Measurements from ENCODE around the gene MYPN.
A peak's percentile ranks its signal among the peaks of the same experiment; 100 is the strongest.
"Not testable (repeated sequence)": the region's sequence is repeated elsewhere in the genome, so short reads cannot be mapped to it uniquely, and the experiment has no call there.

MYPN gene

GRCh38 chr10:68179016-68179415 lies 69.7 kb downstream of the MYPN start:
- DNase-seq, result no peak

GRCh38 chr10:68180490-68180889 lies 71.2 kb downstream of the MYPN start:
- no peak for DNase-seq

- no peak for DNase-seq
Observed at GRCh38 chr10:68184546-68184945, 75.3 kb downstream of the MYPN start.

GRCh38 chr10:68185085-68185484 lies 75.8 kb downstream of the MYPN start:
- DNase-seq, result no peak

- no peak for DNase-seq
Observed at GRCh38 chr10:68188835-68189234, 79.5 kb downstream of the MYPN start.

- DNase-seq, result no peak
Observed at GRCh38 chr10:68192113-68192512, 82.8 kb downstream of the MYPN start.

GRCh38 chr10:68194290-68194689 lies 85.0 kb downstream of the MYPN start:
- no peak for DNase-seq

- not testable (repeated sequence) for DNase-seq
Observed at GRCh38 chr10:68195776-68196175, 86.5 kb downstream of the MYPN start.

- no peak for DNase-seq
Observed at GRCh38 chr10:68196701-68197100, 87.4 kb downstream of the MYPN start.

GRCh38 chr10:68202960-68203353 lies 93.7 kb downstream of the MYPN start:
- DNase-seq, result no peak

- peak; percentile 28 for DNase-seq
Observed at GRCh38 chr10:68208424-68209042, 99.2 kb downstream of the MYPN start.

- DNase-seq, result no peak
Observed at GRCh38 chr10:68211669-68212068, 102.4 kb downstream of the MYPN start.

- no peak for DNase-seq
Observed at GRCh38 chr10:68212721-68213352, 103.5 kb downstream of the MYPN start.

- no peak for DNase-seq
Observed at GRCh38 chr10:68218786-68219185, 109.5 kb downstream of the MYPN start.

GRCh38 chr10:68221196-68221595 lies 111.9 kb downstream of the MYPN start:
- DNase-seq, result no peak

- no peak for DNase-seq
Observed at GRCh38 chr10:68222391-68222790, 113.1 kb downstream of the MYPN start.

GRCh38 chr10:68223535-68224165 lies 114.4 kb downstream of the MYPN start:
- DNase-seq, result no peak

GRCh38 chr10:68224810-68225209 lies 115.5 kb downstream of the MYPN start:
- DNase-seq, result no peak

- no peak for DNase-seq
Observed at GRCh38 chr10:68230268-68230667, 121.0 kb downstream of the MYPN start.

- peak; percentile 39 for DNase-seq
Observed at GRCh38 chr10:68231106-68231816, 122.0 kb downstream of the MYPN start.

GRCh38 chr10:68231817-68232251 lies 122.5 kb downstream of the MYPN start, which contains the start of gene ATOH7:
TSS of gene ATOH7 (minus strand) at chr10:68232113. CDS start at chr10:68231677, 436 bp downstream.
- DNase-seq, result no peak

- no peak for DNase-seq
Observed at GRCh38 chr10:68233046-68233445, 123.8 kb downstream of the MYPN start.

GRCh38 chr10:68235111-68235510 lies 125.8 kb downstream of the MYPN start:
- no peak for DNase-seq

GRCh38 chr10:68235581-68235980 lies 126.3 kb downstream of the MYPN start:
- no peak for DNase-seq
